SK-N-SH (cell line): ENCODE data around the gene ATP11C. TPM values are rescaled to one million over a fixed set of nuclear protein-coding genes. Genes with fewer than 3 reads are reported as not detected.

Source experiments
- CTCF ChIA-PET: fragments of 300-600, 350-600 bp; formaldehyde crosslinking; extraction: SDS; loops from one replicate; lab custom pipeline; 2021; lab: Yijun Ruan, JAX
- POLR2A ChIA-PET: fragments of 350-600 bp; sonication (Branson Sonifier 250); formaldehyde crosslinking; extraction: SDS; loops from one replicate; lab custom pipeline; 2020; ENCODE audit warnings: antibody characterized with exemption, inconsistent platforms; lab: Yijun Ruan, JAX
- DNase-seq: peaks from one replicate; pipeline ENCODE4 v3.0.0; 2012
- H2AFZ ChIP-seq: fragments of 200-600 bp; sonication (generic); 2 replicates; pipeline ENCODE4 v1.8.1; 2016; ENCODE audit warnings: antibody characterized with exemption, mild to moderate bottlenecking, low read depth
- H3F3A ChIP-seq: fragments of 200-600 bp; sonication (generic); replicated peaks from 2 replicates; pipeline ENCODE3; 2016; ENCODE audit warnings: antibody characterized with exemption, mild to moderate bottlenecking; ENCODE audit not compliant: insufficient read depth
- H3K27ac ChIP-seq, 2 experiments: fragments of 200-500 bp in 1 of 2; fragments of 200-600 bp in 1 of 2; sonication (Bioruptor generic) in 1 of 2; sonication (generic), shearing (Covaris generic) in 1 of 2; 2 replicates each; pipeline versions ENCODE4 v1.5.1 to v1.6.1; 2014 to 2016; ENCODE audit warnings: low read depth in 2 of 2, inconsistent platforms in 1 of 2, low read length in 1 of 2, mild to moderate bottlenecking in 1 of 2, mixed read lengths in 1 of 2
- H3K27me3 ChIP-seq: fragments of 200-600 bp; sonication (generic), shearing (Covaris generic); 2 replicates; pipeline ENCODE4 v1.6.1; 2016; ENCODE audit warnings: mixed run types; ENCODE audit not compliant: insufficient read depth
- H3K36me3 ChIP-seq, 2 experiments: fragments of 200-500 bp in 1 of 2; fragments of 200-600 bp in 1 of 2; sonication (Bioruptor generic) in 1 of 2; sonication (generic) in 1 of 2; replicated peaks in 1 of 2; 2 replicates each; pipeline versions ENCODE3 to v1.5.1; 2014 to 2016; ENCODE audit warnings: low read length in 1 of 2, mild to moderate bottlenecking in 1 of 2; ENCODE audit not compliant: insufficient read depth in 2 of 2, control insufficient read depth in 1 of 2
- H3K4me1 ChIP-seq, 2 experiments: fragments of 200-500 bp in 1 of 2; fragments of 200-600 bp in 1 of 2; sonication (Bioruptor generic) in 1 of 2; sonication (generic), shearing (Covaris generic) in 1 of 2; 2 replicates each; pipeline versions ENCODE4 v1.5.1 to v1.6.1; 2014 to 2016; ENCODE audit warnings: low read depth in 1 of 2, low read length in 1 of 2, mixed run types in 1 of 2; ENCODE audit not compliant: insufficient read depth in 2 of 2, control insufficient read depth in 1 of 2
- H3K4me2 ChIP-seq: fragments of 200-600 bp; sonication (generic), shearing (Covaris generic); 2 replicates; pipeline ENCODE4 v1.6.1; 2017; ENCODE audit warnings: mixed run types
- H3K4me3 ChIP-seq, 2 experiments: fragments of 200-500 bp in 1 of 2; fragments of 200-600 bp in 1 of 2; sonication (Bioruptor generic) in 1 of 2; sonication (generic), shearing (Covaris generic) in 1 of 2; 2 replicates each; pipeline versions ENCODE4 v1.5.1 to v1.8.1; 2014 to 2016; ENCODE audit warnings: low read depth in 2 of 2, inconsistent platforms in 1 of 2, low read length in 1 of 2, mild to moderate bottlenecking in 1 of 2, mixed read lengths in 1 of 2, moderate library complexity in 1 of 2
- H3K79me2 ChIP-seq: fragments of 200-600 bp; sonication (generic); 2 replicates; pipeline ENCODE4 v1.8.1; 2017; ENCODE audit warnings: mild to moderate bottlenecking; ENCODE audit not compliant: insufficient read depth
- H3K9ac ChIP-seq: fragments of 200-600 bp; sonication (generic); 2 replicates; pipeline ENCODE4 v1.6.1; 2017; ENCODE audit warnings: mixed run types
- H3K9me2 ChIP-seq: fragments of 200-600 bp; sonication (generic); 2 replicates; pipeline ENCODE4 v1.6.1; 2017; ENCODE audit warnings: mixed run types
- H3K9me3 ChIP-seq: fragments of 200-600 bp; sonication (generic); 2 replicates; pipeline ENCODE4 v1.6.1; 2017; ENCODE audit warnings: mixed run types, mild to moderate bottlenecking, moderate library complexity
- H4K20me1 ChIP-seq: fragments of 200-600 bp; sonication (generic); 2 replicates; pipeline ENCODE4 v1.6.1; 2017; ENCODE audit warnings: mild to moderate bottlenecking, mixed run types; ENCODE audit not compliant: insufficient read depth
- CHD2 ChIP-seq: fragments of 150-350 bp; IDR thresholded peaks from 2 replicates; pipeline ENCODE4 v1.6.1; 2018; ENCODE audit warnings: low read length; ENCODE audit not compliant: partially characterized antibody
- ELF1 ChIP-seq: IDR thresholded peaks from 2 replicates; pipeline ENCODE4 v1.4.0; 2012
- EZH2phosphoT487 ChIP-seq: fragments of 200-600 bp; sonication (generic); IDR thresholded peaks from 2 replicates; pipeline ENCODE4 v1.6.1; 2017; ENCODE audit warnings: low read depth, mixed run types, mild to moderate bottlenecking, antibody characterized with exemption, moderate library complexity, borderline replicate concordance
- GABPA ChIP-seq: IDR thresholded peaks from 2 replicates; pipeline ENCODE4 v1.4.0; 2012; ENCODE audit warnings: low read depth, mild to moderate bottlenecking
- MEF2A ChIP-seq: IDR thresholded peaks from 2 replicates; pipeline ENCODE4 v1.4.0; 2012; ENCODE audit warnings: low read depth, borderline replicate concordance
- NRF1 ChIP-seq: IDR thresholded peaks from 2 replicates; pipeline ENCODE4 v1.6.1; 2012; ENCODE audit warnings: low read depth, mild to moderate bottlenecking, low read length
- POLR2AphosphoS5 ChIP-seq: IDR thresholded peaks from 2 replicates; pipeline ENCODE4 v1.6.1; 2012; ENCODE audit warnings: low read depth, low read length
- WGBS: methylation state at CpG from one replicate; pipeline ENCODE4 v1.1.6; 2017; ENCODE audit warnings: low lambda C conversion rate; 5-methylcytosine and 5-hydroxymethylcytosine counted together
- polyA plus RNA-seq, 3 experiments: library from polyadenylated mRNA; depleted of rRNA; stranded (reverse); fragments of >200 nt; gene quantifications; 2 replicates each; pipeline ENCODE4 v1.2.3, GENCODE V29; 2012
- TF ChIP-seq, protein P1 (sequence below): IDR thresholded peaks from 2 replicates; pipeline ENCODE4 v1.4.0; 2012; ENCODE audit warnings: low read depth, borderline replicate concordance
- TF ChIP-seq, protein P2 (sequence below): IDR thresholded peaks from 2 replicates; pipeline ENCODE4 v1.4.0; 2012; ENCODE audit warnings: low read depth
- TF ChIP-seq, protein P3 (sequence below): fragments of 200-600 bp; sonication (generic); IDR thresholded peaks from 2 replicates; pipeline ENCODE4 v1.6.1; 2017; ENCODE audit warnings: antibody characterized with exemption, mild to moderate bottlenecking, moderate library complexity
- TF ChIP-seq, protein P4 (sequence below): IDR thresholded peaks from 2 replicates; pipeline ENCODE4 v1.6.1; 2012; ENCODE audit warnings: mild to moderate bottlenecking, low read depth, low read length, moderate library complexity

The ATP11C gene
- polyA plus RNA-seq, 1 of the 3 experiments (the other 2 are of a cell fraction): 18.5 TPM

DNA sequence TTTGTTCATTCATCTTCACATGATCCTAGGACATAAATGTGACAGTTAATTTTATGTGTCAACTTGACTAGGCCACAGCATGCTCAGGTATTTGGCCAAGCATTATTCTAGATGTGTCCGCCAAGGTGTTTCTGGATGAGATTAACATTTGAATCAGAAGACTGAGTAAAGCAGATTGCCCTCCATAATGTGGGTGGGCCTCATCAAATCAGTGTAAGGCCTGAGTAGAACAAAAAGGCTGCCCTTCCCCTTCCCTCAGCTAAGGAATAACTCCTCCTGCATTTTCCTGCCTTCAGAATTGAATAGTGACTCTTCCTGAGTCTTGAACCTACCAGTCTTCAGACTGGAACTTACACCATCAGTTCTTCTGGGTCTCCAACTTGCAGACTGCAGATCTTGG is 18.4 kb downstream of the ATP11C start:
- Histone ChIP-seq H3K79me2 (peaks cover 100% of the 10 kb centered on the region), H3K9me3 (no peaks in the 10 kb centered on the region), H4K20me1 (0 out of 2 replicates have a peak, but pooled peaks cover 11% of the 10 kb centered on the region), H2AFZ (no peak overlapping the region), H3K27me3 (no peaks in the 10 kb centered on the region), H3K9ac (no peak overlapping the region), H3K4me1 (no peaks in the 10 kb centered on the region), H3F3A (peaks cover 4% of the 10 kb centered on the region), H3K9me2 (no peaks in the 10 kb centered on the region), H3K36me3 (no peaks in the 10 kb centered on the region), H3K4me2 (no peak overlapping the region), H3K4me3 (no peak overlapping the region), H3K27ac (no peak overlapping the region)
- 42% methylated on average over 1 of the region's 1 CpG for WGBS
- ChIA-PET POLR2A (no interaction called here), CTCF (no interaction called here)
- TF ChIP-seq MEF2A (no peak), GABPA (no peak), CHD2 (no peak), ELF1 (no peak), EZH2phosphoT487 (no peak), POLR2AphosphoS5 (no peak), NRF1 (no peak)
- TF ChIP-seq, protein P1, sequence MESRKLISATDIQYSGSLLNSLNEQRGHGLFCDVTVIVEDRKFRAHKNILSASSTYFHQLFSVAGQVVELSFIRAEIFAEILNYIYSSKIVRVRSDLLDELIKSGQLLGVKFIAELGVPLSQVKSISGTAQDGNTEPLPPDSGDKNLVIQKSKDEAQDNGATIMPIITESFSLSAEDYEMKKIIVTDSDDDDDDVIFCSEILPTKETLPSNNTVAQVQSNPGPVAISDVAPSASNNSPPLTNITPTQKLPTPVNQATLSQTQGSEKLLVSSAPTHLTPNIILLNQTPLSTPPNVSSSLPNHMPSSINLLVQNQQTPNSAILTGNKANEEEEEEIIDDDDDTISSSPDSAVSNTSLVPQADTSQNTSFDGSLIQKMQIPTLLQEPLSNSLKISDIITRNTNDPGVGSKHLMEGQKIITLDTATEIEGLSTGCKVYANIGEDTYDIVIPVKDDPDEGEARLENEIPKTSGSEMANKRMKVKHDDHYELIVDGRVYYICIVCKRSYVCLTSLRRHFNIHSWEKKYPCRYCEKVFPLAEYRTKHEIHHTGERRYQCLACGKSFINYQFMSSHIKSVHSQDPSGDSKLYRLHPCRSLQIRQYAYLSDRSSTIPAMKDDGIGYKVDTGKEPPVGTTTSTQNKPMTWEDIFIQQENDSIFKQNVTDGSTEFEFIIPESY: no peak
- TF ChIP-seq, protein P2, sequence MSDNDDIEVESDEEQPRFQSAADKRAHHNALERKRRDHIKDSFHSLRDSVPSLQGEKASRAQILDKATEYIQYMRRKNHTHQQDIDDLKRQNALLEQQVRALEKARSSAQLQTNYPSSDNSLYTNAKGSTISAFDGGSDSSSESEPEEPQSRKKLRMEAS: no peak
- TF ChIP-seq, protein P3, sequence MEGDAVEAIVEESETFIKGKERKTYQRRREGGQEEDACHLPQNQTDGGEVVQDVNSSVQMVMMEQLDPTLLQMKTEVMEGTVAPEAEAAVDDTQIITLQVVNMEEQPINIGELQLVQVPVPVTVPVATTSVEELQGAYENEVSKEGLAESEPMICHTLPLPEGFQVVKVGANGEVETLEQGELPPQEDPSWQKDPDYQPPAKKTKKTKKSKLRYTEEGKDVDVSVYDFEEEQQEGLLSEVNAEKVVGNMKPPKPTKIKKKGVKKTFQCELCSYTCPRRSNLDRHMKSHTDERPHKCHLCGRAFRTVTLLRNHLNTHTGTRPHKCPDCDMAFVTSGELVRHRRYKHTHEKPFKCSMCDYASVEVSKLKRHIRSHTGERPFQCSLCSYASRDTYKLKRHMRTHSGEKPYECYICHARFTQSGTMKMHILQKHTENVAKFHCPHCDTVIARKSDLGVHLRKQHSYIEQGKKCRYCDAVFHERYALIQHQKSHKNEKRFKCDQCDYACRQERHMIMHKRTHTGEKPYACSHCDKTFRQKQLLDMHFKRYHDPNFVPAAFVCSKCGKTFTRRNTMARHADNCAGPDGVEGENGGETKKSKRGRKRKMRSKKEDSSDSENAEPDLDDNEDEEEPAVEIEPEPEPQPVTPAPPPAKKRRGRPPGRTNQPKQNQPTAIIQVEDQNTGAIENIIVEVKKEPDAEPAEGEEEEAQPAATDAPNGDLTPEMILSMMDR: no peak
- TF ChIP-seq, protein P4, sequence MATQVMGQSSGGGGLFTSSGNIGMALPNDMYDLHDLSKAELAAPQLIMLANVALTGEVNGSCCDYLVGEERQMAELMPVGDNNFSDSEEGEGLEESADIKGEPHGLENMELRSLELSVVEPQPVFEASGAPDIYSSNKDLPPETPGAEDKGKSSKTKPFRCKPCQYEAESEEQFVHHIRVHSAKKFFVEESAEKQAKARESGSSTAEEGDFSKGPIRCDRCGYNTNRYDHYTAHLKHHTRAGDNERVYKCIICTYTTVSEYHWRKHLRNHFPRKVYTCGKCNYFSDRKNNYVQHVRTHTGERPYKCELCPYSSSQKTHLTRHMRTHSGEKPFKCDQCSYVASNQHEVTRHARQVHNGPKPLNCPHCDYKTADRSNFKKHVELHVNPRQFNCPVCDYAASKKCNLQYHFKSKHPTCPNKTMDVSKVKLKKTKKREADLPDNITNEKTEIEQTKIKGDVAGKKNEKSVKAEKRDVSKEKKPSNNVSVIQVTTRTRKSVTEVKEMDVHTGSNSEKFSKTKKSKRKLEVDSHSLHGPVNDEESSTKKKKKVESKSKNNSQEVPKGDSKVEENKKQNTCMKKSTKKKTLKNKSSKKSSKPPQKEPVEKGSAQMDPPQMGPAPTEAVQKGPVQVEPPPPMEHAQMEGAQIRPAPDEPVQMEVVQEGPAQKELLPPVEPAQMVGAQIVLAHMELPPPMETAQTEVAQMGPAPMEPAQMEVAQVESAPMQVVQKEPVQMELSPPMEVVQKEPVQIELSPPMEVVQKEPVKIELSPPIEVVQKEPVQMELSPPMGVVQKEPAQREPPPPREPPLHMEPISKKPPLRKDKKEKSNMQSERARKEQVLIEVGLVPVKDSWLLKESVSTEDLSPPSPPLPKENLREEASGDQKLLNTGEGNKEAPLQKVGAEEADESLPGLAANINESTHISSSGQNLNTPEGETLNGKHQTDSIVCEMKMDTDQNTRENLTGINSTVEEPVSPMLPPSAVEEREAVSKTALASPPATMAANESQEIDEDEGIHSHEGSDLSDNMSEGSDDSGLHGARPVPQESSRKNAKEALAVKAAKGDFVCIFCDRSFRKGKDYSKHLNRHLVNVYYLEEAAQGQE: no peak
- no peak for DNase-seq
